SK-MEL-5 (cell line): ENCODE data around the gene AVL9. TPM values are rescaled to one million over a fixed set of nuclear protein-coding genes. Genes with fewer than 3 reads are reported as not detected.
"Not testable (repeated sequence)": the region's sequence is repeated elsewhere in the genome, so short reads cannot be mapped to it uniquely, and the experiment has no call there.

Experiments used
- DNase-seq: peaks from one replicate; pipeline ENCODE4 v3.0.0-alpha.2; 2016; ENCODE audit warnings: low read depth, low spot score
- in situ Hi-C: cut with HindIII; loops from 2 replicates; pipeline ENCODE4 v1.10.0; 2016; ENCODE audit warnings: low sequenced_read_pairs, high pct_unique_total_duplicates, low pct_unique_long_range_greater_than_20kb
- total RNA-seq: library from RNA; depleted of rRNA; stranded (reverse); fragments of >200 nt; shearing (Covaris generic); gene quantifications from 2 replicates; pipeline ENCODE4 v1.2.3, GENCODE V29; 2014

AVL9 gene
- total RNA-seq, 1 experiment from 2014 or later: 59.8 TPM

DNA sequence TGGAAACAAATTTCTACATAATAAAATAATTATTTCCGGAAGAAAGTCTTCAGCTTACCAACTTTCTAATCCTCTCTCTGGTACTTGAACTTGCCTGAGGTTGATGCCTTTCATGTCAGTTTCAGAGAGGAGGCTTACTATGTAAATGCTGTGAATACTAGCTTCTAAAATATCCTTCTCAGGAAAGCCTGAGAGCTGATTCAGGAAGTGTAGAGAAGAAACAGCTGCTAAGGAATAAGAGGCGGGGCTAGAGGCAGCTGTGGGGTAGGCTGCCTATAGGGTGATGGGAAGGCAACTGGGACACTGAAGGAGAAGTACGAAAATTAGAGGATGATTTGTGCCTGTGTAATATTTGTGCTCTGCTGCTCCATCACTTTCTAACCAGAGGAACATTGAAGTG is 69.3 kb downstream of the AVL9 start:
- peak; percentile 41 for DNase-seq
- in situ Hi-C loops: no loop called here

GRCh38 chr7:32569388-32570289 is 74.3 kb downstream of the AVL9 start:
- no peak for DNase-seq
- in situ Hi-C loops: no loop called here

DNA sequence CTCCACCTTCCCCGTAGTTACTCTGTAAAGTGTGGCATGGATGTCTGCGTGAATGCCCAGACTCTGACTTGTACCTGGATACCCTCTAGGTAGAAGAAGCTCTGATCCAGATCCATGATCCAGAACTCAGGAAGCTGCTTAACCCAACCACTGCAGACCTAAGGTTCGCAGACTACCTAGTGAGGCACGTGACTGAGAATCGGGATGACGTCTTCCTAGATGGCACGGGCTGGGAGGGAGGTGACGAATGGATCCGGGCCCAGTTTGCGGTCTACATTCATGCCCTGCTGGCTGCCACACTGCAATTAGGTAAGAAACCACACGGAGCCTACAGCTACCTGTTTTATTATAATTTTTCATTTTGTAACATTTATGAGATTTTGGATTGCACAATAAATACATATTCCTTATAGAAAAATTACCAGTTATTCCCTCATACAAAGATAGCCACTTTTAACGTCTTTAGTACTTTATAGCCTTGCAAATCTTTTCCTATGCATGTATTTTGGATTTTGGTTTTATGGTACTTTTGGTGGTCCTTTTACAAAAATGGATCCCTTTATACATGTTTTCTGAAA is 77.9 kb downstream of the AVL9 start:
- DNase-seq: no peak
- in situ Hi-C loops: no loop called here

GRCh38 chr7:32574626-32575025 is 79.3 kb downstream of the AVL9 start:
- in situ Hi-C loops: no loop called here
- DNase-seq: peak; percentile 54

GRCh38 chr7:32577421-32577820 is 82.1 kb downstream of the AVL9 start:
- in situ Hi-C loops: no loop called here
- DNase-seq: no peak

DNA sequence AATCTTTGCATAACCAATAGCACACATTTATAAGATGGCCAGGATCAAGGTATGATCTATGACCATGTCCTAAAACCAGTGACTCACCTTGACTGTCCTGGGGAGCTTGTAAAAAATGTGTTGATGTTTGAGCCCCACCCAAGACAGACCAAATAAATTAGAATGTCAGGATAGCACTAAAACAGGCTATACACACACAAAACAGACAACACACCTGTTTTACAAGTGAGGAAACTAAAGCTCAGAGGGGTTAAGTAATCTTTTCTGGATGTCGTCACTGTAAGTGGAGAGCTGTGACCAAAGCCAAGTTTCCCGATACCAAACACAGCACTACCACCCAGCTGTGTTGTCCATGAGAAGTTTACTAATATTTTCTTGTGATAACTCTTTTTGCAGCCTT is 84.5 kb downstream of the AVL9 start:
- no peak for DNase-seq
- in situ Hi-C loops: no loop called here

- in situ Hi-C loops: no loop called here
- DNase-seq: no peak
Measured at GRCh38 chr7:32580646-32581045, 85.4 kb downstream of the AVL9 start.

DNA sequence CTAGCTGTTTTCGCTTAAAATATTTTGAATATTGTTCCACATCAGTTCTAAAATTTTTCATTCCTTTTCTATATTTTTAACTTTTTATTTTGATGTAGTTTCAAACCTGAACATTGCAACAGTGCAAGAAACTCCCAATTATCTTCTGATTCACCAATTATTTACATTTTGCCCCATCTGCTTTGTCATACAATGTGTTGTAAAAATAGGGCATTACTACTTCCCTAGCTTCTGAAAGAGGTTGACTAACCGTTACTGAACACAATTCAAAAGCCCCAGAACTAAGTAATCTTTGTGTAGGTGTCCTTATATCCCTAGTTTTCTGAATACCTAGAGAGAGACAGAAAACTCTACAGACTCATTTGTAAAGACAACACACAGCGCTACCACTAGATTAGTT is 86.7 kb downstream of the AVL9 start:
- in situ Hi-C loops: no loop called here

GRCh38 chr7:32583791-32584190 is 88.5 kb downstream of the AVL9 start:
- DNase-seq: no peak
- in situ Hi-C loops: no loop called here

More for the DNA sequence above, 86.7 kb downstream of the AVL9 start:
- DNase-seq: no peak

GRCh38 chr7:32586291-32587221 is 91.3 kb downstream of the AVL9 start:
- in situ Hi-C loops: no loop called here
- peak; percentile 76 for DNase-seq

- in situ Hi-C loops: no loop called here
- peak; percentile 64 for DNase-seq
Measured at GRCh38 chr7:32587411-32587948, 92.2 kb downstream of the AVL9 start.

DNA sequence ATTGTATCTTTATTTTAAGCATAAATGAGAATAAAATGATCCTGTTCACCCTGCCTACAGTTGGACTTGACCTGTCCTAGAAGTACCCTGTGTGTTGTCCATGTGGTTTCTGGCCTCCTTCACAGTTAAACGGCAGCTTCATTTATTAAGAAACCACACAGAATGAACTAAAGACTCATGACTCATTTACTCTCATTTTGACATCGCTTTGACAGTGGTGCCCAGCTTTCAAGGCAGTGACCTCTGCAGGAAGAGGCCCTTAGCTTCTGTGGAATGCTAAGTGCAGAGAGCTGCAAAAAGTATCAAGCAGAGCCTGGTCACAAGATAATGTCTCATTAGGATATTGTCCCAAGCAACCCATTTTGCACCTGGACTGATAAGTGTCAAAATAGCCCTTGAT is 93.4 kb downstream of the AVL9 start:
- DNase-seq: peak; percentile 42
- in situ Hi-C loops: no loop called here

DNA sequence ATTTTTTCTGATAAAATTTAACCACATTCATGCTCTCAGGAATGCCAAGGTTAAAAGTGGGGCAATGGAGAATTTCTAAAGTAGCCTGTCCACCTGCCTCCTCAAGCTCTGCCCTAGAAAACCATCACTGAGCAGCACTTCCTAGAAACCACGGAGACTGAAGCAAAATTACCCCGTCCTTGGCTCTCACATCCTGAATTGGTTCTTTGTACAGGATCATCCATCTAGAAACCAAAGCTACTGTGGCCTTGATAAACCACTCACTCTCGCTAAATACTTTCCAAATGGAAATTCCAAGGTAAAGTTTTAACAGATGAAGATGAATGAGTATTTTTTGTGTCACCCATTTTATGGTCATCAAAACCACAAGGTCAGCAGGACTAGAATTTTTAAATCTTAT is 96.6 kb downstream of the AVL9 start:
- in situ Hi-C loops: no loop called here
- no peak for DNase-seq

GRCh38 chr7:32592701-32593100 is 97.4 kb downstream of the AVL9 start:
- in situ Hi-C loops: no loop called here

GRCh38 chr7:32594965-32595490 is 99.7 kb downstream of the AVL9 start:
- in situ Hi-C loops: no loop called here
- no peak for DNase-seq

More at GRCh38 chr7:32592701-32593100, 97.4 kb downstream of the AVL9 start:
- DNase-seq: no peak

DNA sequence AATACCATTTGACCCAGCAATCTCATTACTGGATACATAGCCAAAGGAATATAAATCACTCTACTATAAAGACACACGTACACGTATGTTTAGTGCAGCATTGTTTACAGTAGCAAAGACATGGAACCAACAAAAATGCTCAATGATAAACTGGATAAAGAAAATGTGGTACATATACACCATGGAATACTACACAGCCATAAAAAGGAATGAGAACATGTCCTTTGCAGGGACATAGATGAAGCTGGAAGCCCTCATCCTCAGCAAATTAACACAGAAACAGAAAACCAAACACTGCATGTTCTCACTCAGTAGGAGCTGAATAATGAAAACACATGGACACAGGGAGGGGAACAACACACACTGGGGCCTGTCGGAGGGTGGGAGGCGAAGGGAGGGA is 105.9 kb downstream of the AVL9 start:
- DNase-seq, in situ Hi-C loops: not testable (repeated sequence)

DNA sequence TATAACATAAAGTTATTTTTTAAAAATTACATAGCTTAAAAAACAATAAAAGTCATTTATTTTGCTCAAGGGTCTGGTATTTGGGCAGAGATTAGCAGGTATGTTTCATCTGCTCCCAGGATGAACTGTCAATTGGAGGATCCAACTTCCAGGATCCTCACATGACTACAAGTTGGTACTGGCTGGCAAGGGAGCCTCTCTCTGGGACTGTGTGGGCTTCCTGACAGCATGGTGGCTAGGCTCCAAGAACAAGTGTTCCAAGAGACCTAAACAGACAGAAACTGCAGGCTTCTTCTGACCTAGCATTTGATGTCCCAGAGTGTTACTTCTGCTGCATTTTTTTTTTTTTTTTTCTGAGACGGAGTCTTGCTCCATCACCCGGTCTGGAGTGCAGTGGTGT is 107.2 kb downstream of the AVL9 start:
- in situ Hi-C loops: no loop called here
- no peak for DNase-seq

- in situ Hi-C loops, DNase-seq: not testable (repeated sequence)
Measured at GRCh38 chr7:32603492-32603891, 108.2 kb downstream of the AVL9 start.
